HCT116 (cell line): ENCODE data around the gene PZP. TPM values are rescaled to one million over a fixed set of nuclear protein-coding genes. Genes with fewer than 3 reads are reported as not detected.

ENCODE experiments used
- ATAC-seq: fragments of 200-7000 bp; cut with Tn5 transposase; 2 replicates; pipeline ENCODE4 v1.9.1; 2020; ENCODE audit warnings: mild to moderate bottlenecking, moderate library complexity
- BruUV-seq: library from RNA; stranded (reverse); fragments of 400-500 nt; replicated peaks from 2 replicates; lab custom pipeline; 2021; lab: Mats Ljungman, UMichigan
- CTCF ChIA-PET: fragments of 300-600 bp; sonication (Branson Sonifier 250); formaldehyde crosslinking; loops from one replicate; lab custom pipeline; 2021; ENCODE audit warnings: antibody characterized with exemption; lab: Charles Lee
- POLR2A ChIA-PET: fragments of 300-600, 350-600 bp; sonication (Branson Sonifier 250); formaldehyde crosslinking; loops from one replicate; lab custom pipeline; 2021; ENCODE audit warnings: antibody characterized with exemption; lab: Charles Lee
- RAD21 ChIA-PET, 2 experiments: fragments of 300-600 bp; sonication (Branson Sonifier 250); formaldehyde crosslinking; loops; one replicate each; lab custom pipeline; 2023; ENCODE audit warnings: low total read pairs in 2 of 2; ENCODE audit not compliant: uncharacterized antibody in 2 of 2, unreplicated experiment in 2 of 2, low non-redundant PET in 1 of 2; lab: Charles Lee
- DNase-seq: peaks from one replicate; pipeline ENCODE4 v3.0.0-alpha.2; 2010; ENCODE audit warnings: low read depth, low spot score
- H2AFZ ChIP-seq: fragments of 200-600 bp; shearing (Covaris generic), sonication (generic); 2 replicates; pipeline ENCODE4 v1.6.1; 2017; ENCODE audit warnings: low read depth, mixed run types, mixed read lengths, antibody characterized with exemption, low read length; ENCODE audit not compliant: poor library complexity, severe bottlenecking
- H3K27ac ChIP-seq: 2 replicates; pipeline ENCODE4 v1.5.1; 2012; ENCODE audit warnings: low read depth, low read length
- H3K27me3 ChIP-seq: fragments of 200-600 bp; sonication (generic); 2 replicates; pipeline ENCODE4 v1.6.1; 2016; ENCODE audit warnings: mixed run types, low read length, mixed read lengths; ENCODE audit not compliant: insufficient read depth
- H3K36me3 ChIP-seq, 2 experiments: fragments of 200-500 bp in 1 of 2; fragments of 200-600 bp in 1 of 2; sonication (Bioruptor generic) in 1 of 2; sonication (generic) in 1 of 2; 2 replicates each; pipeline versions ENCODE4 v1.5.1 to v1.6.1; 2014 to 2016; ENCODE audit warnings: low read length in 2 of 2, inconsistent platforms in 1 of 2, mixed read lengths in 1 of 2, mixed run types in 1 of 2; ENCODE audit not compliant: insufficient read depth in 2 of 2, control insufficient read depth in 1 of 2
- H3K4me1 ChIP-seq, 2 experiments: fragments of 200-600 bp in 1 of 2; sonication (generic) in 1 of 2; 2 replicates each; pipeline versions ENCODE4 v1.5.1 to v1.6.1; 2012 to 2017; ENCODE audit warnings: low read length in 2 of 2, inconsistent platforms in 1 of 2, mild to moderate bottlenecking in 1 of 2, mixed read lengths in 1 of 2, mixed run types in 1 of 2, moderate library complexity in 1 of 2; ENCODE audit not compliant: insufficient read depth in 2 of 2, control insufficient read depth in 1 of 2
- H3K4me2 ChIP-seq: fragments of 200-600 bp; sonication (generic); 2 replicates; pipeline ENCODE4 v1.6.1; 2017; ENCODE audit warnings: mixed run types, low read length, mixed read lengths
- H3K4me3 ChIP-seq, 2 experiments: fragments of 200-600 bp in 1 of 2; sonication (generic) in 1 of 2; replicated peaks in 1 of 2; 2 replicates each; pipeline ENCODE4 v1.5.1; 2011 to 2016; ENCODE audit warnings: low read length in 2 of 2, control low read depth in 1 of 2, low read depth in 1 of 2, mild to moderate bottlenecking in 1 of 2, mixed read lengths in 1 of 2, mixed run types in 1 of 2
- H3K79me2 ChIP-seq: fragments of 200-600 bp; sonication (generic); 2 replicates; pipeline ENCODE4 v1.6.1; 2017; ENCODE audit warnings: mild to moderate bottlenecking, mixed run types, low read length, moderate library complexity, mixed read lengths; ENCODE audit not compliant: insufficient read depth
- H3K9ac ChIP-seq: fragments of 200-600 bp; sonication (generic); 2 replicates; pipeline ENCODE4 v1.6.1; 2016; ENCODE audit warnings: low read length, mixed read lengths
- H3K9me2 ChIP-seq: fragments of 200-600 bp; sonication (generic), shearing (Covaris generic); 2 replicates; pipeline ENCODE4 v1.6.1; 2017; ENCODE audit warnings: mixed run types, mild to moderate bottlenecking, moderate library complexity; ENCODE audit not compliant: insufficient read depth
- H3K9me3 ChIP-seq, 2 experiments: fragments of 200-500 bp in 1 of 2; fragments of 200-600 bp in 1 of 2; sonication (Bioruptor generic) in 1 of 2; sonication (generic) in 1 of 2; 2 replicates each; pipeline ENCODE4 v1.6.1; 2014 to 2017; ENCODE audit warnings: low read length in 2 of 2, mixed read lengths in 2 of 2, inconsistent platforms in 1 of 2, low read depth in 1 of 2, mild to moderate bottlenecking in 1 of 2, mixed run types in 1 of 2, moderate library complexity in 1 of 2; ENCODE audit not compliant: control insufficient read depth in 1 of 2, insufficient read depth in 1 of 2
- H4K20me1 ChIP-seq: fragments of 200-600 bp; sonication (generic), shearing (Covaris generic); 2 replicates; pipeline ENCODE4 v1.6.1; 2017; ENCODE audit warnings: mixed run types, mild to moderate bottlenecking, moderate library complexity; ENCODE audit not compliant: insufficient read depth
- ATF3 ChIP-seq: IDR thresholded peaks from 2 replicates; pipeline ENCODE4 v1.6.1; 2012
- CBX3 ChIP-seq: IDR thresholded peaks from 2 replicates; pipeline ENCODE4 v1.6.1; 2012; ENCODE audit warnings: low read depth
- CEBPB ChIP-seq: IDR thresholded peaks from 2 replicates; pipeline ENCODE4 v1.6.1; 2012; ENCODE audit warnings: low read depth
- CTCF ChIP-seq, 3 experiments: fragments of 200-600 bp in 1 of 3; sonication (generic) in 1 of 3; IDR thresholded peaks in 2 of 3; conservative IDR thresholded peaks in 1 of 3; 2 replicates each; pipeline ENCODE4 v1.5.1; 2012 to 2017; ENCODE audit warnings: low read depth in 2 of 3, low read length in 2 of 3, antibody characterized with exemption in 1 of 3, borderline replicate concordance in 1 of 3, control low read depth in 1 of 3, mild to moderate bottlenecking in 1 of 3, mixed read lengths in 1 of 3, mixed run types in 1 of 3, moderate library complexity in 1 of 3; ENCODE audit not compliant: insufficient read depth in 1 of 3
- EGR1 ChIP-seq: IDR thresholded peaks from 2 replicates; pipeline ENCODE4 v1.6.1; 2012; ENCODE audit warnings: low read depth
- EZH2 ChIP-seq: fragments of 200-600 bp; sonication (generic); IDR thresholded peaks from 2 replicates; pipeline ENCODE4 v1.6.1; 2017; ENCODE audit warnings: antibody characterized with exemption, mixed run types
- EZH2phosphoT487 ChIP-seq: fragments of 200-600 bp; IDR thresholded peaks from 2 replicates; pipeline ENCODE4 v1.6.1; 2018; ENCODE audit warnings: antibody characterized with exemption, borderline replicate concordance
- FOSL1 ChIP-seq: IDR thresholded peaks from 2 replicates; pipeline ENCODE4 v1.6.1; 2012; ENCODE audit warnings: low read depth
- JUND ChIP-seq: IDR thresholded peaks from 2 replicates; pipeline ENCODE4 v1.6.1; 2012
- POLR2A ChIP-seq: IDR thresholded peaks from 2 replicates; pipeline ENCODE4 v1.7.0; 2011; ENCODE audit warnings: borderline replicate concordance; ENCODE audit not compliant: insufficient read depth, insufficient read length; ENCODE audit errors: extremely low read depth
- POLR2AphosphoS5 ChIP-seq: IDR thresholded peaks from 2 replicates; pipeline ENCODE4 v1.6.1; 2011; ENCODE audit warnings: mild to moderate bottlenecking, low read depth, low read length, moderate library complexity
- SIN3A ChIP-seq: IDR thresholded peaks from 2 replicates; pipeline ENCODE4 v1.6.1; 2012; ENCODE audit warnings: low read depth
- TCF7L2 ChIP-seq: IDR thresholded peaks from 2 replicates; pipeline ENCODE4 v1.7.0; 2011; ENCODE audit warnings: borderline replicate concordance, inconsistent platforms; ENCODE audit not compliant: insufficient read depth, insufficient read length; ENCODE audit errors: extremely low read depth
- intact Hi-C: fragments of 100-400 bp; cut with micrococcal nuclease; formaldehyde crosslinking; loops from 2 replicates; pipeline ENCODE4 v1.10.0; 2022
- total RNA-seq: library from RNA; stranded (reverse); gene quantifications from one replicate; pipeline ENCODE4 v1.2.1, GENCODE V29; 2021; ENCODE audit not compliant: unreplicated experiment
- TF ChIP-seq, protein P1 (sequence below): IDR thresholded peaks from 2 replicates; pipeline ENCODE4 v1.6.1; 2011; ENCODE audit warnings: mild to moderate bottlenecking, low read length, moderate library complexity; ENCODE audit not compliant: insufficient replicate concordance; ENCODE audit errors: extremely low read depth
- TF ChIP-seq, protein P2 (sequence below): IDR thresholded peaks from 2 replicates; pipeline ENCODE4 v1.6.1; 2012

Gene PZP
- total RNA-seq, 1 experiment from 2014 or later, result not detected

- Histone ChIP-seq H3K4me2 (no peak overlapping the region), H3K4me3 (no peak overlapping the region), H3K36me3 (no peaks in the 10 kb centered on the region), H3K27ac (no peak overlapping the region), H3K9me2 (no peaks in the 10 kb centered on the region), H3K9me3 (no peaks in the 10 kb centered on the region), H3K9ac (no peak overlapping the region), H3K4me1 (no peaks in the 10 kb centered on the region), H2AFZ (no peak overlapping the region), H4K20me1 (no peaks in the 10 kb centered on the region), H3K79me2 (no peaks in the 10 kb centered on the region), H3K27me3 (no peaks in the 10 kb centered on the region)
- BruUV-seq, result no TSS peak
- DNase-seq, result no peak
- TF ChIP-seq SIN3A, result no peak
- TF ChIP-seq ATF3, result no peak
- TF ChIP-seq JUND, result no peak
- no peak for TF ChIP-seq FOSL1
- TF ChIP-seq CBX3, result no peak
- ChIA-PET CTCF (no interaction called here), RAD21 (no interaction called here), POLR2A (no interaction called here)
- intact Hi-C loops, result no loop called here
- no peak for ATAC-seq
Measured at GRCh38 chr12:9104087-9104486, 104.1 kb downstream of the PZP start.

DNA sequence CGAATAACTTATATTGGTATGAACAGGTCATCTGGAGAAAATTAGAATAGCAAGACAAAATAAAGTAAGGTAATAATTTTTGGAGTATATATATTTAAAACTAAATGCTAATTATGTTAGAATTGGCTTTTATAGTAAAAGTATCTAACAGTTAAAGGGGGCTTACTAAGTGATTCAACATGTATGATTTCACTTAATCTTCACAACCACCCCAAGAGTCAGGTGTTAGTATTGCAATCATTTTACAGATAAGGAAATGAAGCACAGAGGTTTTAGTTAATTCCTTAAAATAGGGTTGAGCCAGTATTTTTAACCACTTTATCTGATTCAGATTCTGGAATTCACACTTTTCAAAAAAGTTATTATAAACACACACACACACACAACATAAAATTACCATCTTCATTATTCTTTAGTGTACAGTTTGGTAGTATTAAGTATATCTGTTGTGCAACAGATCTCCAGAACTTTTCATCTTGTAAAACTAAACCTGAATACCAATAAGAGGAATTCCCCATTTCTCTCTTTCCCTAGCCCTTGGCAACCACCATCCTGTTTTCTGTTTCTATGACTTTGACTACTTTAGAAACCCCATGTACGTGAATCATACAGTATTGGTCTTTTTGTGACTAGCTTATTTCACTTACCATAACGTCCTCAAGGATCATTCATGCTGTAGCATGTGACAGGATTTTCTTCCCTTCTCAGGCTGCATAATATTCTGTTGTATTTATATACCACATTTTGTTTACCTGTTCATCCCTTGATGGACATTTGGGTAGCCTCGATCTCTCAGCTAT lies 104.9 kb downstream of the PZP start:
- ChIA-PET CTCF (no interaction called here), RAD21 (no interaction called here), POLR2A (interaction anchor here (0.9 kb wide), 1 partner anchor 38 kb away, joined by 4 read pairs; no protein-coding TSS in a partner anchor)
- Histone ChIP-seq H3K4me1 (no peaks in the 10 kb centered on the region), H3K9ac (no peak overlapping the region), H3K9me2 (no peaks in the 10 kb centered on the region), H2AFZ (no peak overlapping the region), H3K27me3 (no peaks in the 10 kb centered on the region), H3K4me3 (no peak overlapping the region), H3K4me2 (no peak overlapping the region), H4K20me1 (no peaks in the 10 kb centered on the region), H3K36me3 (no peaks in the 10 kb centered on the region), H3K27ac (no peak overlapping the region), H3K9me3 (no peaks in the 10 kb centered on the region), H3K79me2 (no peaks in the 10 kb centered on the region)
- ATAC-seq, result no peak
- intact Hi-C loops, result no loop called here
- BruUV-seq, result no TSS peak
- no peak for DNase-seq
- no peak for TF ChIP-seq POLR2A
- no peak for TF ChIP-seq EZH2phosphoT487
- TF ChIP-seq FOSL1, result no peak
- no peak for TF ChIP-seq CTCF (IDR thresholded peaks at IDR 0.05 in 2 of 3, conservative IDR thresholded peaks at IDR 0.05 in 1 of 3; ENCODE audit: borderline replicate concordance in 1 of 3, insufficient read depth in 1 of 3, low read depth in 2 of 3, low read length in 2 of 3)
- TF ChIP-seq JUND, result no peak
- TF ChIP-seq, protein P1, sequence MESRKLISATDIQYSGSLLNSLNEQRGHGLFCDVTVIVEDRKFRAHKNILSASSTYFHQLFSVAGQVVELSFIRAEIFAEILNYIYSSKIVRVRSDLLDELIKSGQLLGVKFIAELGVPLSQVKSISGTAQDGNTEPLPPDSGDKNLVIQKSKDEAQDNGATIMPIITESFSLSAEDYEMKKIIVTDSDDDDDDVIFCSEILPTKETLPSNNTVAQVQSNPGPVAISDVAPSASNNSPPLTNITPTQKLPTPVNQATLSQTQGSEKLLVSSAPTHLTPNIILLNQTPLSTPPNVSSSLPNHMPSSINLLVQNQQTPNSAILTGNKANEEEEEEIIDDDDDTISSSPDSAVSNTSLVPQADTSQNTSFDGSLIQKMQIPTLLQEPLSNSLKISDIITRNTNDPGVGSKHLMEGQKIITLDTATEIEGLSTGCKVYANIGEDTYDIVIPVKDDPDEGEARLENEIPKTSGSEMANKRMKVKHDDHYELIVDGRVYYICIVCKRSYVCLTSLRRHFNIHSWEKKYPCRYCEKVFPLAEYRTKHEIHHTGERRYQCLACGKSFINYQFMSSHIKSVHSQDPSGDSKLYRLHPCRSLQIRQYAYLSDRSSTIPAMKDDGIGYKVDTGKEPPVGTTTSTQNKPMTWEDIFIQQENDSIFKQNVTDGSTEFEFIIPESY, result no peak
- TF ChIP-seq, protein P2, sequence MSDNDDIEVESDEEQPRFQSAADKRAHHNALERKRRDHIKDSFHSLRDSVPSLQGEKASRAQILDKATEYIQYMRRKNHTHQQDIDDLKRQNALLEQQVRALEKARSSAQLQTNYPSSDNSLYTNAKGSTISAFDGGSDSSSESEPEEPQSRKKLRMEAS, result no peak
- no peak for TF ChIP-seq SIN3A
- no peak for TF ChIP-seq CEBPB
- no peak for TF ChIP-seq EZH2
- TF ChIP-seq TCF7L2, result no peak
- no peak for TF ChIP-seq EGR1
- TF ChIP-seq ATF3, result no peak
- TF ChIP-seq POLR2AphosphoS5, result no peak
